SJCRH30 (cell line): ENCODE measurements around the gene YWHAQ. TPM values are rescaled to one million over a fixed set of nuclear protein-coding genes. Genes with fewer than 3 reads are reported as not detected.

ENCODE experiments used
- DNase-seq, 2 experiments: peaks; one replicate each; pipeline ENCODE4 v3.0.0-alpha.2; 2015 to 2020
- H3K27ac ChIP-seq: fragments of 250-450 bp; sonication (Bioruptor Pico); 2 replicates; pipeline ENCODE4 v1.5.1; 2020; ENCODE audit warnings: mild to moderate bottlenecking, moderate library complexity
- H3K27me3 ChIP-seq: fragments of 250-450 bp; sonication (Bioruptor Pico); 2 replicates; pipeline ENCODE4 v1.5.1; 2020; ENCODE audit warnings: mild to moderate bottlenecking, moderate library complexity
- H3K36me3 ChIP-seq: fragments of 250-450 bp; sonication (Bioruptor Pico); 2 replicates; pipeline ENCODE4 v1.5.1; 2020; ENCODE audit warnings: mild to moderate bottlenecking, moderate library complexity
- H3K4me1 ChIP-seq: fragments of 250-450 bp; sonication (Bioruptor Pico); 2 replicates; pipeline ENCODE4 v1.5.1; 2020; ENCODE audit warnings: mild to moderate bottlenecking, moderate library complexity
- H3K4me3 ChIP-seq: fragments of 250-450 bp; sonication (Bioruptor Pico); 2 replicates; pipeline ENCODE4 v1.5.1; 2020; ENCODE audit warnings: mild to moderate bottlenecking, moderate library complexity
- H3K9me3 ChIP-seq: fragments of 250-450 bp; sonication (Bioruptor Pico); replicated peaks from 2 replicates; pipeline ENCODE4 v1.5.1; 2020; ENCODE audit warnings: mild to moderate bottlenecking, moderate library complexity
- total RNA-seq: library from RNA; depleted of rRNA; stranded (reverse); fragments of >200 nt; shearing (Covaris generic); gene quantifications from 2 replicates; pipeline ENCODE4 v1.2.3, GENCODE V29; 2014; rRNA removed

The YWHAQ gene
- 516 and 523 TPM in 2 replicates for total RNA-seq

- DNase-seq, result peak; percentile 99
- Histone ChIP-seq H3K27ac (peak within 1 kb of the TSS; percentile 86), H3K27me3 (no peaks in the 10 kb centered on the region), H3K36me3 (peaks cover 34% of the 10 kb centered on the region), H3K4me3 (peak within 1 kb of the TSS; percentile 77), H3K4me1 (peaks cover 16% of the 10 kb centered on the region; the same call in 1 of the 2 replicates), H3K9me3 (no peaks in the 10 kb centered on the region)
Measured at GRCh38 chr2:9630736-9631552, at the start of gene YWHAQ. YWHAQ (minus strand) TSS chr2:9630997; CDS start chr2:9630452, 545 bp downstream.

GRCh38 chr2:9680082-9680481 lies 49.3 kb upstream of the YWHAQ start:
- peaks cover 12% of the 10 kb centered on the region for H3K4me1 ChIP-seq
- DNase-seq, result no peak
- no peak overlapping the region for H3K4me3 ChIP-seq
- H3K9me3 ChIP-seq, result no peaks in the 10 kb centered on the region
- no peaks in the 10 kb centered on the region for H3K27me3 ChIP-seq
- H3K27ac ChIP-seq, result no peak overlapping the region
- no peaks in the 10 kb centered on the region for H3K36me3 ChIP-seq

GRCh38 chr2:9679218-9679617 lies 48.4 kb upstream of the YWHAQ start:
- H3K27ac ChIP-seq, result no peak overlapping the region
- no peaks in the 10 kb centered on the region for H3K36me3 ChIP-seq
- no peak for DNase-seq
- H3K4me1 ChIP-seq, result peaks cover 12% of the 10 kb centered on the region
- no peaks in the 10 kb centered on the region for H3K27me3 ChIP-seq
- no peaks in the 10 kb centered on the region for H3K9me3 ChIP-seq
- no peak overlapping the region for H3K4me3 ChIP-seq

- Histone ChIP-seq H3K36me3 (no peaks in the 10 kb centered on the region), H3K4me1 (peaks cover 12% of the 10 kb centered on the region), H3K9me3 (no peaks in the 10 kb centered on the region), H3K4me3 (no peak overlapping the region), H3K27ac (no peak overlapping the region), H3K27me3 (no peaks in the 10 kb centered on the region)
- DNase-seq, result no peak
Measured at GRCh38 chr2:9678544-9678943, 47.7 kb upstream of the YWHAQ start.

- H3K27me3 ChIP-seq, result no peaks in the 10 kb centered on the region
- peak overlapping the region; percentile 30; the same call in 1 of the 2 replicates for H3K27ac ChIP-seq
- H3K4me3 ChIP-seq, result peak overlapping the region; percentile 25
- no peaks in the 10 kb centered on the region for H3K9me3 ChIP-seq
- peaks cover 12% of the 10 kb centered on the region for H3K4me1 ChIP-seq
- DNase-seq, result peak; percentile 53 to 60
- no peaks in the 10 kb centered on the region for H3K36me3 ChIP-seq
Measured at GRCh38 chr2:9675415-9676351, 44.9 kb upstream of the YWHAQ start.

- Histone ChIP-seq H3K9me3 (no peaks in the 10 kb centered on the region), H3K36me3 (no peaks in the 10 kb centered on the region), H3K4me1 (peaks cover 12% of the 10 kb centered on the region), H3K27ac (peak overlapping the region; percentile 30; the same call in 1 of the 2 replicates), H3K27me3 (no peaks in the 10 kb centered on the region), H3K4me3 (peak overlapping the region; percentile 25)
- DNase-seq, result no peak
Measured at GRCh38 chr2:9674891-9675414, 44.2 kb upstream of the YWHAQ start.

- H3K36me3 ChIP-seq, result no peaks in the 10 kb centered on the region
- no peaks in the 10 kb centered on the region for H3K27me3 ChIP-seq
- no peak for DNase-seq
- no peak overlapping the region for H3K27ac ChIP-seq
- H3K4me3 ChIP-seq, result no peak overlapping the region
- H3K9me3 ChIP-seq, result no peaks in the 10 kb centered on the region
- H3K4me1 ChIP-seq, result peaks cover 16% of the 10 kb centered on the region
Measured at GRCh38 chr2:9673914-9674481, 43.2 kb upstream of the YWHAQ start.

GRCh38 chr2:9668687-9669345 lies 38.0 kb upstream of the YWHAQ start:
- Histone ChIP-seq H3K4me3 (no peak overlapping the region), H3K9me3 (no peaks in the 10 kb centered on the region), H3K27me3 (no peaks in the 10 kb centered on the region), H3K27ac (peak overlapping the region; percentile 41), H3K4me1 (peaks cover 12% of the 10 kb centered on the region), H3K36me3 (no peaks in the 10 kb centered on the region)
- DNase-seq, result peak; percentile 50 to 61

- H3K27ac ChIP-seq, result no peak overlapping the region
- no peak for DNase-seq
- H3K27me3 ChIP-seq, result no peaks in the 10 kb centered on the region
- H3K4me3 ChIP-seq, result no peak overlapping the region
- no peaks in the 10 kb centered on the region for H3K9me3 ChIP-seq
- no peaks in the 10 kb centered on the region for H3K36me3 ChIP-seq
- peaks cover 12% of the 10 kb centered on the region for H3K4me1 ChIP-seq
Measured at GRCh38 chr2:9667826-9668225, 37.0 kb upstream of the YWHAQ start.

GRCh38 chr2:9666306-9666705 lies 35.5 kb upstream of the YWHAQ start:
- no peak overlapping the region for H3K4me3 ChIP-seq

GRCh38 chr2:9665898-9666297 lies 35.1 kb upstream of the YWHAQ start:
- Histone ChIP-seq H3K27me3 (no peaks in the 10 kb centered on the region), H3K36me3 (no peaks in the 10 kb centered on the region), H3K27ac (no peak overlapping the region), H3K4me3 (no peak overlapping the region), H3K9me3 (no peaks in the 10 kb centered on the region), H3K4me1 (peaks cover 12% of the 10 kb centered on the region)
- DNase-seq, result no peak

More at GRCh38 chr2:9666306-9666705, 35.5 kb upstream of the YWHAQ start:
- Histone ChIP-seq H3K27me3 (no peaks in the 10 kb centered on the region), H3K36me3 (no peaks in the 10 kb centered on the region), H3K9me3 (no peaks in the 10 kb centered on the region), H3K27ac (no peak overlapping the region), H3K4me1 (peaks cover 12% of the 10 kb centered on the region)
- no peak for DNase-seq

- no peak for DNase-seq
- H3K4me3 ChIP-seq, result no peak overlapping the region
Measured at GRCh38 chr2:9664365-9664764, 33.6 kb upstream of the YWHAQ start.

GRCh38 chr2:9663008-9663879 lies 32.4 kb upstream of the YWHAQ start:
- H3K27me3 ChIP-seq, result no peaks in the 10 kb centered on the region
- no peaks in the 10 kb centered on the region for H3K36me3 ChIP-seq
- H3K4me3 ChIP-seq, result no peak overlapping the region

More at GRCh38 chr2:9664365-9664764, 33.6 kb upstream of the YWHAQ start:
- H3K9me3 ChIP-seq, result no peaks in the 10 kb centered on the region
- no peaks in the 10 kb centered on the region for H3K27me3 ChIP-seq
- H3K27ac ChIP-seq, result no peak overlapping the region
- peaks cover 13% of the 10 kb centered on the region for H3K4me1 ChIP-seq
- no peaks in the 10 kb centered on the region for H3K36me3 ChIP-seq

More at GRCh38 chr2:9663008-9663879, 32.4 kb upstream of the YWHAQ start:
- DNase-seq, result no peak
- no peaks in the 10 kb centered on the region for H3K9me3 ChIP-seq
- H3K27ac ChIP-seq, result no peak overlapping the region
- peaks cover 13% of the 10 kb centered on the region for H3K4me1 ChIP-seq
